Thoracic aorta (tissue), 2 donors: ENCODE results near the gene TRPC4AP. TPM values are rescaled to one million over a fixed set of nuclear protein-coding genes. Genes with fewer than 3 reads are reported as not detected.
A peak's percentile ranks its signal among the peaks of the same experiment; 100 is the strongest.
"Not testable (repeated sequence)": the region's sequence is repeated elsewhere in the genome, so short reads cannot be mapped to it uniquely, and the experiment has no call there.

Experiments used
- ATAC-seq: fragments of 150-250 bp; one replicate; pipeline ENCODE4 v1.8.0; 2017; ENCODE audit warnings: low read depth; ENCODE audit not compliant: insufficient number of reproducible peaks, low FRiP score
- DNase-seq: peaks from one replicate; pipeline ENCODE4 v3.0.0-alpha.2; 2020; ENCODE audit warnings: low spot score
- H3K27ac ChIP-seq, 2 donors: fragments of 200-600 bp; sonication (generic); 1 replicate in 1 of 2; 2 replicates in 1 of 2; pipeline ENCODE4 v1.5.1; 2016; ENCODE audit warnings: mild to moderate bottlenecking in 2 of 2, moderate library complexity in 2 of 2
- H3K27me3 ChIP-seq: fragments of 200-600 bp; sonication (generic); replicated peaks from 2 replicates; pipeline ENCODE4 v1.6.0; 2016; ENCODE audit warnings: mild to moderate bottlenecking; ENCODE audit not compliant: insufficient read depth
- H3K36me3 ChIP-seq: fragments of 200-600 bp; sonication (generic); one replicate; pipeline ENCODE4 v1.5.1; 2016
- H3K4me1 ChIP-seq, 2 donors: fragments of 200-600 bp; sonication (generic); 1 replicate in 1 of 2; 2 replicates in 1 of 2; pipeline versions ENCODE4 v1.5.1 to v1.6.0; 2016; ENCODE audit warnings: low read depth in 2 of 2, mild to moderate bottlenecking in 1 of 2; ENCODE audit not compliant: control insufficient read depth in 1 of 2
- H3K4me3 ChIP-seq: fragments of 200-600 bp; sonication (generic); 2 replicates; pipeline ENCODE4 v1.5.1; 2016; ENCODE audit warnings: mild to moderate bottlenecking
- H3K9me3 ChIP-seq: fragments of 200-600 bp; sonication (generic); 2 replicates; pipeline ENCODE4 v1.5.1; 2016
- total RNA-seq, 2 donors: library from RNA; depleted of rRNA; stranded (reverse); fragments of >200 nt; gene quantifications; one replicate each; pipeline versions ENCODE4 v1.1.0 to v1.2.3, GENCODE V29; 2016
- TF ChIP-seq, protein P1 (sequence below): fragments of 200-600 bp; sonication (generic); IDR thresholded peaks from one replicate; pipeline ENCODE4 v1.5.1; 2019; ENCODE audit warnings: antibody characterized with exemption

The TRPC4AP gene
- total RNA-seq, 2 donors from 2014 or later = 65.8 to 73.6 TPM

- no peak for ATAC-seq
- no peak overlapping the region for H3K4me3 ChIP-seq
- peaks cover 36% of the 10 kb centered on the region for H3K36me3 ChIP-seq
- no peaks in the 10 kb centered on the region for H3K9me3 ChIP-seq
- H3K27ac ChIP-seq = peak overlapping the region in 1 of 2 donors; percentile 46
- no peaks in the 10 kb centered on the region for H3K27me3 ChIP-seq
- no peak for DNase-seq
- TF ChIP-seq, protein P1, sequence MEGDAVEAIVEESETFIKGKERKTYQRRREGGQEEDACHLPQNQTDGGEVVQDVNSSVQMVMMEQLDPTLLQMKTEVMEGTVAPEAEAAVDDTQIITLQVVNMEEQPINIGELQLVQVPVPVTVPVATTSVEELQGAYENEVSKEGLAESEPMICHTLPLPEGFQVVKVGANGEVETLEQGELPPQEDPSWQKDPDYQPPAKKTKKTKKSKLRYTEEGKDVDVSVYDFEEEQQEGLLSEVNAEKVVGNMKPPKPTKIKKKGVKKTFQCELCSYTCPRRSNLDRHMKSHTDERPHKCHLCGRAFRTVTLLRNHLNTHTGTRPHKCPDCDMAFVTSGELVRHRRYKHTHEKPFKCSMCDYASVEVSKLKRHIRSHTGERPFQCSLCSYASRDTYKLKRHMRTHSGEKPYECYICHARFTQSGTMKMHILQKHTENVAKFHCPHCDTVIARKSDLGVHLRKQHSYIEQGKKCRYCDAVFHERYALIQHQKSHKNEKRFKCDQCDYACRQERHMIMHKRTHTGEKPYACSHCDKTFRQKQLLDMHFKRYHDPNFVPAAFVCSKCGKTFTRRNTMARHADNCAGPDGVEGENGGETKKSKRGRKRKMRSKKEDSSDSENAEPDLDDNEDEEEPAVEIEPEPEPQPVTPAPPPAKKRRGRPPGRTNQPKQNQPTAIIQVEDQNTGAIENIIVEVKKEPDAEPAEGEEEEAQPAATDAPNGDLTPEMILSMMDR = no peak
- H3K4me1 ChIP-seq = peaks cover 17 to 22% of the 10 kb centered on the region in 2 donors
Measured at GRCh38 chr20:35116258-35116657, 23.7 kb upstream of the TRPC4AP start.

GRCh38 chr20:35115606-35116005, 23.0 kb upstream of the TRPC4AP start:
- H3K9me3 ChIP-seq = no peaks in the 10 kb centered on the region
- TF ChIP-seq, protein P1 = no peak
- peaks cover 34% of the 10 kb centered on the region for H3K36me3 ChIP-seq
- H3K27me3 ChIP-seq = no peaks in the 10 kb centered on the region
- ATAC-seq (no peak), DNase-seq (no peak)
- H3K4me3 ChIP-seq = no peak overlapping the region
- H3K27ac ChIP-seq = no peak overlapping the region
- H3K4me1 ChIP-seq = peaks cover 17 to 21% of the 10 kb centered on the region in 2 donors

DNA sequence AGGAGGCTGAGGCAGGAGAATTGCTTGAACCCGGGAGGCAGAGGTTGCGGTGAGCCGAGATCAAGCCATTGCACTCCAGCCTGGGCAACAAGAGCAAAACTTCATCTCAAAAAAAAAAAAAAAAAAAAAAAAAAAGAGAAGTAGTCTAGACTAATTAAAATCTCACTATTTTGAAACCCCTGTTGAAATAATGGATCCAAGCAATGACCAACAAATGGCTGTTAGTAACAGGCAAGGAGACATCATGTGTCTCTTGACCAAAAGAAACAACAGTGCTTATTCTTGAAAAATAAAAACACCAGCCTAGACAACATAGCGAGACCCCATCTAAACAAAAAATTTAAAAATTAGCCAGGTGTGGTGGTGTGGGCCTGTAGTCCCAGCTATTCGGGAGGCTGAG, 19.7 kb upstream of the TRPC4AP start:
- not testable (repeated sequence) for H3K4me3 ChIP-seq, H3K4me1 ChIP-seq, H3K9me3 ChIP-seq, H3K27ac ChIP-seq, DNase-seq, ATAC-seq, H3K27me3 ChIP-seq
- H3K36me3 ChIP-seq = peaks cover 17% of the 10 kb centered on the region

GRCh38 chr20:35111141-35111888, 18.7 kb upstream of the TRPC4AP start:
- H3K36me3 ChIP-seq = peaks cover 16% of the 10 kb centered on the region
- no peak for ATAC-seq
- peaks cover 0 to 4% of the 10 kb centered on the region in 2 donors for H3K4me1 ChIP-seq
- no peaks in the 10 kb centered on the region for H3K9me3 ChIP-seq
- H3K4me3 ChIP-seq = no peak overlapping the region
- DNase-seq = no peak
- no peak overlapping the region for H3K27ac ChIP-seq
- TF ChIP-seq, protein P1 = no peak
- no peaks in the 10 kb centered on the region for H3K27me3 ChIP-seq

GRCh38 chr20:35108921-35109320, 16.3 kb upstream of the TRPC4AP start:
- Histone ChIP-seq H3K27ac (no peak overlapping the region), H3K4me3 (no peak overlapping the region), H3K27me3 (no peaks in the 10 kb centered on the region), H3K4me1 (peaks cover 0 to 4% of the 10 kb centered on the region in 2 donors), H3K36me3 (no peaks in the 10 kb centered on the region), H3K9me3 (no peaks in the 10 kb centered on the region)
- no peak for DNase-seq
- TF ChIP-seq, protein P1 = no peak
- no peak for ATAC-seq
